GM19324 (cell line): Measurements from ENCODE around the gene PSG1.
"Not testable (repeated sequence)": the region's sequence is repeated elsewhere in the genome, so short reads cannot be mapped to it uniquely, and the experiment has no call there.

Source experiments
- ATAC-seq: cut with Tn5 transposase; IDR thresholded peaks from one replicate; pipeline ENCODE4 v1.9.1; 2021; ENCODE audit warnings: mild to moderate bottlenecking, moderate library complexity; ENCODE audit not compliant: unreplicated experiment, low FRiP score

The PSG1 gene

DNA sequence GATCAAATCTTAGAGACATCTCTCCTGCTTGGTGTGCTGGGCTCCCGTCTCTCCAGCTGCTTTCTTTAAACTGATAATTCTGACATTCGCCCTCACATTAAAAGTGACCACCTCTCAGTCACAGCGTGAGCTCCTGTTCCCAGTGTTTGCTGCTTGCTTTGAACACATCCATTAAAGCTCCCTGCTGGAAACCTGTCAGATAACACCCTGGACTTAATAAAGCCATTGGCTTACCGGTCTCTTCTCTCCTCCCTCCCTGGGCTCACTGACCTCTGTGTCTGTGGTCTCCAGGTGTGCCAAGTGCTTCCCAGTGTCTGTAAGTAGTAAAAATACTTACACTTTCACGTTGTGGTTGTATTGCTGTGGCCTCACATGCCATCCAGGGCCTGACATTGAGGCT lies 2.5 kb upstream of the PSG1 start:
- not testable (repeated sequence) for ATAC-seq

DNA sequence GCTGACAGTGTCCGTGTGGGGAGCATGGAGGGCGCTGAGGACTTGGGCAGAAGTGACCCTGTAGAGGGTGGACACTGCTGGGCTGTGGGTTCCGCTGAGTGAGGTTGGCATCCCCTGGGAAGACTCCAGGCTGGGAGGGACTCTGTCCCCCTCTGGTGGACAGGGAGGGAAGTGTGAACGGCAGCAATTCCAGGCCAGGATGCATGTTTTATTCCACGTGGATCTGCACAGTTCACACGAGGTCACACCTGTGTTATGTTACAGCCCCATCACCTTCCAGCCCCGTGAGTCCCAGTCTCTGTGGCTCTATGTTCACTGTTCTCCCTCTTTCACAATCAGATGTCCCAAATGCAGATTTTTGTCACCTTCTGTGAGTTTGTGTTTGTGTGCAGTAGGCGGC lies 1.8 kb upstream of the PSG1 start:
- not testable (repeated sequence) for ATAC-seq

DNA sequence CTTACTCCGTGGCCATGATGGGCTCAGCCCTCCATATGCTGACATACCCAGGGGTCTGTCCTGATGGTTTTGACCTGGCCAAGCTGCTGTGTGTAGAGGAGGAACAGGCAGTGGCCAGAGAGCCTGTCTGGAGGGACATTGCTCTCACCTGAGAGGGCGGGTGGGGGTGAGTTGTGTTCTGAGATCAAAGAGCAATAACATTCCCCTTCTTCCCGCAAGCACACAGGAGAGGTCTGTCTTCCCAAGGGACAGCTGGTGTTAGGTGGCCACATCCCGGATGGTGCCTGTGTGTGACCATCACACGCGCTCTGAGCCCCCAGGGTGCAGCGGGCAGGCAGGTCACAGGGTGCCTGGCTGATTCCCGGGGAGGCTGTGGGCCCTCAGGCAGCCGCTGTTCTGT lies 1.1 kb upstream of the PSG1 start:
- ATAC-seq: not testable (repeated sequence)

DNA sequence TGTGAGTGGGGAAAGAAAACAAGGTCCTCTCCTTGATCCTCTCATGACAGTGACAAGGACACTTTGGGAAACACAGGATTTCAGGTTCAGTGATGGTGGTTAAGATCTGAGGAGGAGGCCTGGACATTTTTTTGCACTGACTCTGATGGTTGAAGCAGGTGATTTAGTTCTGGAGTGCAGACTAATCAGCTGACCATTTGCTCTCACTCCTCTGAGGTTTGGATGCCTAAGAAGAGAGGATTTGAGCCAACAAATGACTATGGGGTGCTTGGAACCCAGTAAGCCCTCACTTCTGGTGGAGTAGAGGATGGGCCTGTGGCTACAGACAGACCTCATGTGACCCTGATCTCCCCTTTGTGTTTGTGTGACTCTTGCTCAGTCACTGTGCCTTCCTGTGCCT lies 2.9 kb downstream of the PSG1 start:
- not testable (repeated sequence) for ATAC-seq

DNA sequence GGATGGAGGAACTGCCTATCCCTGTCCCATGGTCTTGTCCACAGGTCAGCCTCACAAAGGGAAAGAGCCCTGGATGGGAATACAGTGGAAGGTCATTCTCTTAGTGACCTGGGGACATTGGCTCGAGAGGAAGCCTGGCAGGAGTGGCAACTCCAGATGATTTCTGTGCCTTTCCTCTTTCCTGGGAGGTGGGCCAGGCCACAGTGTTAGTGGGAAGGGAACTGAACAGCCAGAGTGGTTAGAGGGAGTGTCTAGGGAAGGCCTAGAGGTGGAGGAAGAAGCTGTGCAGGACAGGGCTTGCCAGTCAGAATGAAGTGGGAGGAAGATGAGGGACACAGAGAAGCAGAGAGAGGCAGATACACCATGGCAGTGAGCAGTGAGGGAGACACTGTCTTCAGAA lies 3.6 kb downstream of the PSG1 start:
- ATAC-seq: not testable (repeated sequence)

DNA sequence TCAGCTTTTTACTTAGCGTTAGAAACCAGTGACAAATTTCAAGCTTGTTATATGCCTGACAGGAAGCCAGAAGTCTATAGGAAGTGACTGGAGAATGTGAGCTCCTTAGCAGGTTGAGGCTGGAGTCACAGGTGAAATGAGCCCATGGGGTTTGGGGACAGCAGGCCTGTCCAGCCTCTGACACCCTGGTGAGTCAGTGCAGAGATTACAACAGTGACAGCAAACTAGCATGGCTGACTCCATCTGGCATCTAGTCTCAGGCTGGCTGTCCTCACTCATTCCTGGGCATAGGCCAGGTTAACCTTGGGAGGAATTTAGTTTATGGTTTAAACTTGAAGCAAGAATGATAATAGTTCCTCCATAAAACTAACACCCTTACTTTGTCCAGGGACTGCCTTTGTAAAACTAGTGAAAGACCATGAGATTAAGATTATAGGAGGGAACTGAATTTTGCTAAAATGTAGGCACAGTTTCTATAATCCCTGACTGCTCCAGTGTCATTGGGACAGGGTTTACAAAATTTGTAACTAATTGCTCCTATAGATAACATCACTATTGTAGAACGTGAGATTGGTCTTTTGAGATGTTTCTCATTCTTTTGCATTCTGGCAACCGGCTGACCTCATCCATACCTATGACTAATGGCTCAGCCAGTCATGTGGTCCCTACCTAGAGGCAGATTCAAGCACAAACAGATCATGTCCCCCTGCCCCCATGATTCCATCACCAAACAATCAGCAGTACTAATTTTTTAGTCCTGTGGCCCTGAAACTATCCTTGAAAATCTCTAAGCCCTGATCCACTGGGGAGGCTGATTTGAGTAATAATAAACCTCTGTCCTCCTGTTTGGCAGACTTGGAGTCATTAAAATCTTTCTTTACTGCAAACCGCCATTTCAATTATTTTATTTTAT lies 4.4 kb downstream of the PSG1 start:
- ATAC-seq: not testable (repeated sequence)

DNA sequence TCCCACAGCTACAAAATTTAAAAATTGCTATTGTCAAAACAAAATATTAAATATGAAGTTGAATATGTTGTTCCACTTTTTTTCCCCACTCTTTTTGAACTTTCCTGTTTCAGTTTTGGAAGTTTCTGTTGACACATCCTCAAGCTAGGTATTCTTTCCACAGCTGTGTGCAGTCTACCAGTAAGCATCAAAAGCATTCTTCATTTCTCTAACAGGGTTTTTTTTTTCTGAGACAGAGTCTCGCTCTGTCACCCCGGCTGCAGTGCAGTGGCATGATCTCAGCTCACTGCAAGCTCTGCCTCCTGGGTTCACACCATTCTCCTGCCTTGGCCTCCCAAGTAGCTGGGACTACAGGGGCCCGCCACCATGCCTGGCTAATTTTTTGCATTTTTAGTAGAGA lies 5.4 kb downstream of the PSG1 start:
- not testable (repeated sequence) for ATAC-seq

DNA sequence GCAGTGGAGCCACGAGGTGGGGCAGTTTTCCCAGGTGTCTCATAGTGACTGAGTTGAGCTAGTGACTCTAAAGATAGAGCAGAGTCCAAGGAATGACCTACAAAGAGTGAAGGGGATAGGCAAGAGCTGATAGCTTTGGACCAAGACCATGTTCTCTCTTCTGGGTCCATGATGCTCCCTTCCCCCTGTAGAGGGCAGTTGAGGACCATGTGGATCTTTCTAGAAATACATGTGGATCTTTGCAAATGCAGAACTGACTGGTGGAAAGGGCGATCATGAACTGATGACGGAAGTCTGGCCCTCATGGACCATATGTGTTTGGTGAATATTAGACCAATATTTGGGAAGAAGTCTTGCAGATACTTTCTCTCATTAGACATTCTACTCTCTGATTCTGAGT lies 6.9 kb downstream of the PSG1 start:
- no peak for ATAC-seq

DNA sequence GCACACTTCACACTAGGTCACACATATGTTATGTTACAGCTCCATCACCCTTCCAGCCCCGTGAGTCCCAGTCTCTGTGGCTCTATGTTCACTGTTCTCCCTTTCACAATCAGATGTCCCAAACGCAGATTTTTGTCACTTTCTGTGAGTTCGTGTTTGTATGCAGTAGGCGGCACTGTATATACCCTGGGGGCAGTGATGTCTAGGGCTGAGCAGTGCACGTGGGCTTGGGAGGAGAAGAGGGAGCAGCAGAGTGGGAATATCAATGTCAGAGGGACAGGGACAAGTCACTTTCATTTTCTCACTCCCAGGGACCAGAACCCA lies 22.0 kb downstream of the PSG1 start:
- ATAC-seq: no peak

DNA sequence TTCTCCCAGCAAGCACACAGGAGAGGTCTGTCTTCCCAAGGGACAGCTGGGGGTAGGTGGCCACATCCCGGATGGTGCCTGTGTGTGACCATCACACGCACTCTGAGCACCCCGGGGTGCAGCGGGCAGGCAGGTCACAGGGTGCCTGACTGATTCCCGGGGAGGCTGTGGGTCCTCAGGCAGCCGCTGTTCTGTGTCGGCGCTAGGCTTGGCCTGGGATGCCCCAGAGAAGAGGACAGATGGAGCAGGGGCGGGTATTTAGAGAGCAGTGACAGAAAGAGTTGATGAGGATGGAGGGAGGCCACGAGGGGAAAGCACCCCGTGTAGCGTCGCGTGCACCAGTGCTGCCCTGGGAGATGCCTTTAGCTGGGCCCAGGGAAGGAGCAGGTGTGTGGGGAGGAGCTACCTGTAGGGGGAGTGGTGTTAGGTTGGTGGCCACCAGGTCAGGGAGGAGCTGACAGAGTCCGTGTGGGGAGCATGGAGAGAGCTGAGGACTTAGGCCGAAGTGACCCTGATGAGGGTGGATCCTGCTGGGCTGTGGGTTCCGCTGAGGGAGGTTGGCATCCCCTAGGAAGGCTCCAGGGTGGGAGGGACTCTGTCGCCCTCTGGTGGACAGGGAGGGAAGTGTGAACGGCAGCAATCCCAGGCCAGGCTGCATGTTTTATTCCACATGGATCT lies 22.5 kb downstream of the PSG1 start:
- ATAC-seq: not testable (repeated sequence)

DNA sequence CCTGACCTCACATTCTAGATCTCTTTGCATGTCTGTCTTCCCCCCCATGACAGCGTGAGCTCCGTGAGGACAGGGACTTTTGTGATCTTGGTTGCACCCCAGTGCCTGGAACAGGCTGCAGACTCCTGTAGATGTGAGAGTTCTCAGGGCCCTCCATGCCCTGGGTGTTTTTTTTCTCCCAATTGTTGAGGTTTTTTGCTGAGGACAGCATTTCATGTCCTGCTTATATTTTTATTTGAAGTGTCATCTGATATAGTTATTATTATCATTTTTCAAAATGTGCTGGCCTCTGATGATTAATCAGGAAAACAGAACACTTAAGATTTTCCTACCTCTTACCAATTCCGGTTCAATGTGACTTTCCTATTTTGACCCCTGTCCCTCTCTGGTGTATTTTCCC lies 24.8 kb downstream of the PSG1 start:
- not testable (repeated sequence) for ATAC-seq

DNA sequence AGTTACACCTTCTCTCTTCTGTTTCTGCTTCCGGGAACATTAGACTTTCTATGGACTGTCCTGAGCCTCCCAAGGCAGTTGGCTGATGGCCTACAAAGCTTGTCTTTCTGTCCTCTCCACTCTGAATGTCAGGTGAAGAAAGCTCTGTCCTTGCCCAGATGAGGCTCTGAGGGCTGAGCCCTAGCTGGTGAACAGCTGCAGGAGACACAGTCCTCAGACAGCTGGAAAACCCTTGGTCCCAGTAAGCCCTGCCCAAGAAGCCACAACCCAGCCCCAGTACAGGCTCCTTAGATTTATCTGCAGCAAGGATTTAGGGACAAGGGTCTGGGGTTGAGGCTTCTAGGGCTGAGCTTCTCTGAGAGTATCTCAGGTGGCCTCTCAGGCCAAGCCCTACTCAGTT lies 26.3 kb downstream of the PSG1 start:
- not testable (repeated sequence) for ATAC-seq

DNA sequence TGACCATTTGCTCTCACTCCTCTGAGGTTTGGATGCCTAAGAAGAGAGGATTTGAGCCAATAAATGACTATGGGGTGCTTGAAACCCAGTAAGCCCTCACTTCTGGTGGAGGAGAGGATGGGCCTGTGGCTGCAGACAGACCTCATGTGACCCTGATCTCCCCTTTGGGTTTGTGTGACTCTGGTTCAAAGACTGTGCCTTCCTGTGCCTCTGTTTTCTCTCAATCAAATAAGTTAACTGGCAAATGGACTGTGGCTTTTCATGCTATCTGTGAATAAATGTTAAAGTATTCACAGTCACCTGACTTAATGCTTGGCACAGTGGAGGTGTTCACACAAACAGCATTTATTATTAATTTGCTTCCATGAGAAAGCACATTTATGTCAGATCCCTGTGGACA lies 26.7 kb downstream of the PSG1 start:
- not testable (repeated sequence) for ATAC-seq

DNA sequence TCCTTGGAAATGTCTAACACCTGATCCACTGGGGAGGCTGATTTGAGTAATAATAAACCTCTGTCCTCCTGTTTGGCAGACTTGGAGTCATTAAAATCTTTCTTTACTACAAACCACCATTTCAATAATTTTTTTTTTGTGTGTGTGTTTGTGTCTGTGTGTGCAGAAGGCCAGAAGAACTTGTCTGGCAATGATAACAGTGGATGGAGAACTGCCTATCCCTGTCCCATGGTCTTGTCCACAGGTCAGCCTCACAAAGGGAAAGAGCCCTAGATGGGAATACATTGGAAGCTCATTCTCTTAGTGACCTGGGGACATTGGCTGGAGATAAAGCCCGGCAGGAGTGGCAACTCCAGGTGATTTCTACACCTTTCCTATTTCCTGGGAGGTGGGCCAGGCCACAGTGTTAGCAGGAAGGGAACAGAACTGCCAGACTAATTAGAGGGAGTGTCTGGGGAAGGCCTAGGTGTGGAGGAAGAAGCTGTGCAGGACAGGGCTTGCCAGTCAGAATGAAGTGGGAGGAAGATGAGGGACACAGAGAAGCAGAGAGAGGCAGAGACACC lies 27.7 kb downstream of the PSG1 start:
- not testable (repeated sequence) for ATAC-seq

DNA sequence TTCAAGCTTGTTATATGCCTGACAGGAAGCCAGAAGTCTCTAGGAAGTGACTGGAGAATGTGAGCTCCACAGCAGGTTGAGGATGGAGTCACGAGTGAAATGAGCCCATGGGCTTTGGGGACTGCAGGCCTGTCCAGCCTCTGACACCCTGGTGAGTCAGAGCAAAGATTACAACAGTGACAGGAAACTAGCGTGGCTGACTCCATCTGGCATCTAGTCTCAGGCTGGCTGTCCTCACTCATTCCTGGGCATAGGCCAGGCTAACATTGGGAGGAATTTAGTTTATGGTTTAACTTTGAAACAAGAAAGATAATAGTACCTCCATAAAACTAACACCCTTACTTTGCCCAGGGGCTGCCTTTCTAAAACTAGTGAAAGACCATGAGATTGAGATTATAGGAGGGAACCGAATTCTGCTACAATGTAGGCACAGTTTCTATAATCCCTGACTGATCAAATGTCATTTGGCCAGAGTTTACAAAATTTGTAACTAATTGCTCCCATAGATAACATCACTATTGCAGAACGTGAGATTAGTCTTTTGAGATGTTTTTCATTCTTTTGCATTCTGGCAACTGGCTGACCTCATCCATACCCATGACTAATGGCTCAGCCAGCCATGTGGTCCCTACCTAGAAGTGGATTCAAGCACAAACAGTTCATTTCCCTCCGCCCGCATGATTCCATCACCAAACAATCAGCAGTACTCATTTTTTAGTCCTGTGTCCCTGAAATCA lies 28.4 kb downstream of the PSG1 start:
- ATAC-seq: no peak

DNA sequence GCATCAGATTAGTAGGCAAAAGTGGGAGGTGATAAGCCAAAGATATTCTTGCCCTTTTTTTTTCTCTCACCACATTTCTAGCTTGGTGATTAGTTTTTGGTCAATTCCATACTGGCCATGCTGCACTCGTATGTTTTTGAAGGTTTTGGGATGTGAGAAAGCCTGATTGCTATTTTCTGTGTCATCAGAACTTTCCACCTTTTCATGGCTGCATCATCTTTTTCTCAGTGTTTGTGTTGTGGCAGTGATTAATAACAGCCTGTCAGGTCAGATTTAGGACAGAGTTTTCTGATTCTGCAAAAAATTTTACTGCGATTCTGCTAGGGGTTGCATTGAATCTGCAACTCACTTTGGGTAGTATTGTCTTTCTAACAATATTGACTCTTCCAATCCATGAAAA lies 32.9 kb downstream of the PSG1 start:
- ATAC-seq: no peak

DNA sequence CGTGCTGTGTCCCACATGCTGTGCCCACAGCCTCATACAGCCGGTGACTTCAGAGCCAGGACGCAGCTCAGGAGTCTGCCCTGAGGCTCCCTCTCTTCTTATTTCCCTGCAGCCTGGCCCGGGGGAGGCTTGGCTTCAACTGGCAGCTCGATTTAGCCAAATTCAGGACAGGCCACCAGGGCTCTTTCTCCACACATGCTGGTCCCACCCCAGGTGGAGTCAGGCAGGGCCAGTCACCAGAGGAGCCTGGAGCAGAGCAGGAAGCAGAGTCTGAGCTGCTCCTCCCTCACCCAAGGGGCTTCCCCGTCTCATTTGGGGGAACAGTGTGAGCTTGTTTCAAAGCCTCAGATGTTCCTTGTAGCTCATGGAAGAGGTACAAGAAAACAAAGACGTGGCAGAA lies 35.9 kb downstream of the PSG1 start:
- ATAC-seq: not testable (repeated sequence)

DNA sequence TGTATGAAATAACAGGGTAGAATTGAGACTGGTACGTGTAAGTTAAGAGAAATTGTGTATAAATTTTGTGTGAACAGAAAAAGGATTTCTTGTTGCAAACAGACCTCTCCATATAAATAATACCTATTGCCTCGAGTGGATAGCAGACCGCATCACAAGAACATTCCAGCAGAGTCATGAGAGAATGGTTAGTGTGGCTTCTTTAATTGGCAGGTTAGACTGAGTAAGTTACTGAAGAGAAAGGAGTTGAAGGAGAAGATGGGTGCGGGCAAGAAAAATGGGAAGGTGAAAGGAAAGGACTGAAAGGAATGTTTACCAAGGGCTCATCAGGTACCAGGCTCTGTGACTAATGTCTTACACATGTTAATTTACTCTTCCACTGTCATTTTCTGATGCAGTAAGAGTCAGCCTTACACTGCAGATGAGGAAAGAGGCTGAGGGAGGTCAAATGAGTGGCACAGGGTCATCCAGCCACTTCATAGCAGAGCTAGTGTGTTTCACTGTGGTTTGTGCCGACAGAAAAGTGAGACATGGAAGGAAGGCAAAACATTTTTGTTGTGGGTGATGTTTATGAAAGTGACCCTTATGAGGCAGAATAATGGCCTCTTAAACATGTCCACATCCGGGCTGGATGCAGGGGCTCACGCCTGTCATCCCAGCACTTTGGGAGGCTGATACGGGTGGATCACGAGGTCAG lies 46.6 kb downstream of the PSG1 start:
- ATAC-seq: not testable (repeated sequence)

DNA sequence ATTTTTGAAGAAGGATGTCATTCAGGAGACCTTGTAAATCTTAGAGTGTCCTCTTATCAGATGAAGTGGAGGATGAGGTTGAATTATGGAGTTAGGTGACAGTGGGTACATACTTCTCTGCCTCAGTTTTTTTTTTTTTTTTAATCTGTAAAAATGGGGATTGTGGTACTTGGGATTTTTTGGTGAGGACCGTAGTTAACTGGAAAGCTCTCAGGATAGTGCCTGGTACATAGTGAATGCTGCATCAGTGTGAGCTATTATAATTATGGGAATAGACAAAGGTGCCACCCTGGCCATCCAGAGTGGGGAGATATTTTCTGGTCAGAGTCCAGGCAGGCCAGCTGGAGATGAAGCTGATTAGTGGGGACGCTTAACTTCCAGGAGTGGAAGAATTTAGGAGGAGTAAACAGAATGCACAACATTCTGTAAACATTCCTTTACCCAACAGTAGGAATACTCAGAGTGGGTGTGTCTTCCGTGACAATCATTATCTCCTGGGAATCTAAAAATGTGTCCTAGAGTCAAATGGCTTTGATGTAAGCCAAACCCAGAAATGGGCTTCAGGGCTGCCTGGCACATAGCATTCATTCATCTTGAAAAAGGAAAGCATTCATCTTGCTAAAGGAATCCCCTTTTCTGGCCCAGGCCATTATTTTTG lies 47.4 kb downstream of the PSG1 start:
- not testable (repeated sequence) for ATAC-seq
